NCI-H1048 (cell line): ENCODE results near the gene CTAGE9.

Experiments used
- DNase-seq: peaks from one replicate; lab custom pipeline; 2025; lab: John Stamatoyannopoulos, UW

CTAGE9 gene

DNA sequence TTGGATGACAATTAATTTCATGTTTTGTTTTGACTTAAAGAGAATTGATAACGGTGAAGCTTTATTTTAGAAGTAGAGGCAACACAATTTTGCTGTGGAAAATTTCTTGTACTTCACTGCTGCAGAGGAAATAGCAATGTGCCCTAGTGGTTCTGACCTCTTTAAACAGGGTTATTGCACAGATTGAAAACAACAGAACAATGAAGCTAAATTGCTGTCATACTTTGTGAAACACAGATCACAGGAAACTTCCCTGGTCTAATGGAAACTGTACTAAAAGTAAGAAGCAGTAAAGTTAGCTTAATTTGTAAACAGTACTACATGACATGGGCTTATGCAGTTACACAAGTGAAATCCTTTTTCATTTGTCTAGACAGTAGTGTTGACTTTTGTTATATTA lies 40.9 kb downstream of the CTAGE9 start:
- no peak for DNase-seq

DNA sequence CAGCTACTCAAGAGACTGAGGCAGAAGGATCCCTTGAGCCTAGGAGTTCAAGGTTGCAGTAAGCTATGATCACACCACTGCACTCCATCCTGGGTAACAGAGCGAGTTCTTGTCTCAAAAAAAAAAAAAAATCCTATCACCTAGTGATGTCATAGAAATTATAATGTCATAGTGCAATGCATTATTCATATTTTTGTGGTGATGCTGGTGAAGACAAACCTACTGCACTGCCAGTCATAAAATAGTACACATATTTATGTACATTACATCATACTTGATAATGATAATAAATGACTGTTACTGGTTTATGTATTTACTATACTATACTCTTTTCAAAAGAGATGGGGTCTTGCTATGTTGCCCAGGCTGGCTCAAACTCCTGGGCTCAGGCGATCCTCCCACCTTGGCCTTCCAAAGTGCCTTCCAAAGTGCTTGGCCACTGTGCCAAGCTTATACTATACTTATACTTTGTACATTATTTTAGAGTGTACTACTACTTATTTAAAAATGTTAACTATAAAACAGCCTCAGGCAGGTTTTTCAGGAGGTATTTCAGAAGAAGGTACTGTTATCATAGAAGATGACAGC lies 47.1 kb downstream of the CTAGE9 start:
- DNase-seq = no peak

DNA sequence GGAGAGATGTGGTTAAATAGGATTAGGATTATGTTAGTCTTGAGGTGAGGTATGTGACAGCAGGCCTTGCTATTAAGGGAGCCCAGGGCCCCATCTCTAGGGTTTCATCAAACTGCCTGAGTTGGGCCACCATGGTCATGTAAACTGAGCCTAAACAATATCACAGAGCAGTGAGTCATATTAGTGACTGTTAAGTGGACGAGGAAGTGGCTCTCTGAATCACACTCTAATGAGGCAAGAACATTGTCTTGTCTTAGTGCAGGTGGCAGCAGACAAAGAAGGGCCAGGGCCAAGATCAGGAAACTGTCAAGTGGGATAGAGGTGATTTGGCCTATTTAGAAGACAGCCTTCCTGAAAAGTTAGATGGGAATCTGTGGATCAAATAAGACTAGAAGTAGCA lies 50.6 kb downstream of the CTAGE9 start:
- no peak for DNase-seq
